HG03442 (cell line): Measurements from ENCODE around the gene APLP2.
"Not testable (repeated sequence)": the region's sequence is repeated elsewhere in the genome, so short reads cannot be mapped to it uniquely, and the experiment has no call there.

Experiments
- ATAC-seq: cut with Tn5 transposase; IDR thresholded peaks from one replicate; pipeline ENCODE4 v1.9.1; 2021; ENCODE audit warnings: mild to moderate bottlenecking, moderate library complexity; ENCODE audit not compliant: unreplicated experiment

The APLP2 gene

GRCh38 chr11:130166457-130166784 lies 96.7 kb downstream of the APLP2 start:
- peak; percentile 74 for ATAC-seq

DNA sequence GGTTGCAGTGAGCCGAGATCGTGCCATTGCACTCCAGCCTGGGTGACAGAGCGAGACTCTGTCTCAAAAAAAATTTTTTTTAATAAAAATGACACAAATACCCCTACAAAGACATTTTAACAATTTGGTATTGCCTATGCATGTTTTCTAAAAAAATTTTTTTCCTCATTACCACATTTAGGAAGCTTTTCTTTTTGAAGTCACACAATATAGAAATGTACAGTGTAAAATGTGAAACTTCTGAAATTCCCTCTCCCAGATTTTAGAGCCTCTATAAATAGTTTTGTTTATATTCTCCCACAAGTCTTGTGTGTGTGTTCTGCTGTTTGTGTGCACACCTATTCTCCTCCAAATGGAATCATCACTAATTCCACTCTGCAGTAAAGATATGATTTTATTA lies 97.5 kb downstream of the APLP2 start:
- no peak for ATAC-seq

DNA sequence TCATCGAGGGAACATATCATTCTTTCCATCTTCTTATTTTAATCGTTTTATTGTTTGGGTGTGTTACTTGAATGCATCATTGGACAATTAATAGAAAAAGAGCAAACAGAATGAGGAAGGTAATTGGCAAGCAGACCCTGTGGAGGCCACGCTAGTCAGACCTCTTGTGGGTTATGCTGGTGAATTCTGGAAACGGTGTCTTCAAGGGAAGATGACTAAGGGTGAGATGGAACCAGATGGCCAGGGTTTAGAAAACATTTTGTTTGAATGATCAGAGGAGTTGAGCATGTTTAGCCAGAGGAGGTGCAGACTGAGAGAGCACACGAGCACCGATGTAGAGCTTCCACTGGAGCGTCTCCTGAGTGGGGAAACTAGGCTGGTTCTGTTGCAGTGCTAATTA lies 98.4 kb downstream of the APLP2 start:
- ATAC-seq = no peak

GRCh38 chr11:130170345-130170744 lies 100.7 kb downstream of the APLP2 start:
- ATAC-seq = no peak

- no peak for ATAC-seq
Observed at GRCh38 chr11:130171534-130171933, 101.8 kb downstream of the APLP2 start.

DNA sequence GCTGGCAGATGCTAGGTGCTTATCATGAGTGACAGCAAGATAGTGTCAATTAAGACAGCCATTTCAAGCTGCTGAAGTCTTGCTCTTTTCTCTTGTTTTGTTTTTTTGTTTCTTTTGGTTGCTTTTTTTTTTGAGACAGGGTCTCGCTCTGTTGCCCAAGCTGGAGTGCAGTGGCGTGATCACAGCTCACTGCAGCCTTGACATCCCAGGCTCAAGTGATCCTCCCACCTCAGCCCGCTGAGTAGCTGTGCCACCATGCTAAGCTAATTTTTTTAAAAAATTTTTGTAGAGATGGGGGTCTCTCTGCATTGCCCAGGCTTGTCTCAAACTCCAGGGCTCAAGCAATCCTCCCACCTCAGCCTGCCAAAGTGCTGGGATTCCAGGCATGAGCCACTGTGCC lies 102.3 kb downstream of the APLP2 start:
- ATAC-seq = not testable (repeated sequence)

- ATAC-seq = no peak
Observed at GRCh38 chr11:130174642-130175041, 104.9 kb downstream of the APLP2 start.

GRCh38 chr11:130175898-130176297 lies 106.2 kb downstream of the APLP2 start:
- ATAC-seq = no peak

DNA sequence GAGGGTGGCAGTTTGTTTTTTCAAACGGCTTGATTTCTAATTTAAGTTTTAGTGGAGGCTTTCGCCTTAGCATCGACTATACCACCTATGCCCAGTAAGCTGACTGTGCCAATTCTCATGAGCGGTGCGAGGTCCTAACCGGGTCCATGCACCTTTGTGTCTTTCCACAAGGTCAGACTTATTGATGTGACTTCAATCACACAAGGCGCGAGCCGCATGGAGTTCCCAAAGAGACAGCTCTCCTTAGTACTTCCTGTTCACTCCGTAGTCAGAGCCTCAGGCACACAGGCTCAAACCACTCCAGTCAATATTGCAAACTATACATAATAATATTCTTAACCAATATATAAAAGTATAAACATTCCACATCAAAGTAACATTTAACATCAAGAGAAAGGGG lies 108.1 kb downstream of the APLP2 start:
- ATAC-seq = no peak

DNA sequence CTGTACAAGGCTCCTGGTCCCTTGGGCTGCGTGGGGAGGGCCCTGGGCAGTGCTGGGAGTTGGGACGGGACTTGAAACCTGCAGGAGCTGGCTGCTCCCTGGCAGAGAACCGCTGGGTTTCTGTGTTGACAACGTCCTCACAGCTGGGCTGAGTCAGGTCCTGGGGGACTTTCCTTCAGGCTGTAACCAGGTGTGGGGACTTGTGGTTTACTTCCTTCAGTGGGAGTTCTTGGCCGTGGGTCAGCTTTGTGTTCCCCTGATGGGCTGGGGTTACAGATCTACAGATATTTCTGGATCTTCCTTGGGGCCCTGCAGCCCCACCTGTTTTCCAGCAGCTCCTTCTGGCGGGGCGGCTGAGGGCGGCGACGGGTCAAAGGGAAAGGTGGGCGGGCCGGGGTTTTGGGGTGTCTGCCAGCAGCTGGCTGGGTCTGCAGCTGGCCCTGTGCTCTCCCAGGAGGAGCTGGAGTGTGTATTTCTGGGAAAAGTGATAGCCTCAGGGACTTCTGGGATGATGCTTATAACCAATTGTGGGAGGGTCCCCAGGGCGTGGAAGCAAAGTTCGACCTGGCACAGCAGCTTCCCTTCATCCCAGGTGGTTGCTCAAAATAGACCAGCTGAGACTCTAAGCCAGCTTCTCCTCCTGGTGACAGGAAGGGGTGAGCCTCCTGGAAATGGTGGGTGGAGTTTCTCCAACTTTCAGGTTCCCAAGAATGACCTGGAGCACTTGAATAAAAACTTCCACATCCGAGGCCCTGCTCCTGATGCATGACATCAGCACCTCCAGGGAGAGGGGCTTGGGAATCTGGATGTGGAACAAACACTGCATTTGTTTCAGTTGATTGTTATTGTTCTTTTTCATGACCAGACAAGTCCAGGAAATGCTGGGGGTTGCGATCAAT lies 109.0 kb downstream of the APLP2 start:
- ATAC-seq = no peak

DNA sequence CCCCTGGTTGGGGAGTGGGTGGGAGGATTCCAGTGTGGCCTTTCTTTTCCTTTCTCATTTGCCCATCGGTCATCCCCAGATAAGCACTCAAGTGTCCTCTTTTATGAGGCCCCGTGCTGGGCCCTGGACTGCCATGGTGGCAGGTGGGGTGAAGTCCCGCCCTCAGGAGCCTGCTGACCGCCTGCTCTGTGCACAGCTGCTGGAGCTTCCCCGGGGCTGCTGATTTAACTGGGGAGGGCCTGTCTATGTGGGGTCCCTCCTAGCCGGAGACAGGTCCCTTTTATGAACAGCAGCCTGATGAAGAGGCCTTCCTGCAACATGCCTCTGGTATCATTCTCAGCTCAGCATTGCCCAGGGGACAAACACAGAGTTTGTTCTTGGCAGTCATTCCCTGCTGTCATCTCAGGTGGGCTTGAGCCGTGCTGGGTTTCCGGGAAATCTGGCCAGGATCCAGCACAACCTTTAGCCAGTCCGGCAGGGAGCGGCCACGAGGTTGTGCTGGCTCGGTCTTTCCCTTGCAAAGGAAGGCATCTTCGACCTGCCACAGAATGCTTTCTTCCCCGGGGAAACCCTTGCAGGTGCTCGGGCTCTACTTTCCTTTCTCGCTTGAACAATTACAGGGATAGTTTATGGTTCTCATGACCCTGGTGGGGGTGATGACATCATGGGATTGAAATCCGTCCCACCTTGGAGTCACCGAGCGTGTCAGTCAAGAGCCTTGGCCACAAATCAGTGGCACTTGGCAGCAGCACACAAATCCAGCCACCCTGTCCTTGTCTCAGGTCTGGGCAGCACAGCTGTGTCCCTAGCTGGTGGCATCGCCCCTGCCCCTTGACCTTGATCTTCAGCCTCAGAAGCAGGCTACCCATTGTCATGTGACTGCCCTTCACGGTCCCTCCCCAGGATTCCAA lies 110.0 kb downstream of the APLP2 start:
- ATAC-seq = no peak

- peak; percentile 53 for ATAC-seq
Observed at GRCh38 chr11:130180491-130180890, 110.8 kb downstream of the APLP2 start.

GRCh38 chr11:130180896-130181294 lies 111.2 kb downstream of the APLP2 start:
- no peak for ATAC-seq

DNA sequence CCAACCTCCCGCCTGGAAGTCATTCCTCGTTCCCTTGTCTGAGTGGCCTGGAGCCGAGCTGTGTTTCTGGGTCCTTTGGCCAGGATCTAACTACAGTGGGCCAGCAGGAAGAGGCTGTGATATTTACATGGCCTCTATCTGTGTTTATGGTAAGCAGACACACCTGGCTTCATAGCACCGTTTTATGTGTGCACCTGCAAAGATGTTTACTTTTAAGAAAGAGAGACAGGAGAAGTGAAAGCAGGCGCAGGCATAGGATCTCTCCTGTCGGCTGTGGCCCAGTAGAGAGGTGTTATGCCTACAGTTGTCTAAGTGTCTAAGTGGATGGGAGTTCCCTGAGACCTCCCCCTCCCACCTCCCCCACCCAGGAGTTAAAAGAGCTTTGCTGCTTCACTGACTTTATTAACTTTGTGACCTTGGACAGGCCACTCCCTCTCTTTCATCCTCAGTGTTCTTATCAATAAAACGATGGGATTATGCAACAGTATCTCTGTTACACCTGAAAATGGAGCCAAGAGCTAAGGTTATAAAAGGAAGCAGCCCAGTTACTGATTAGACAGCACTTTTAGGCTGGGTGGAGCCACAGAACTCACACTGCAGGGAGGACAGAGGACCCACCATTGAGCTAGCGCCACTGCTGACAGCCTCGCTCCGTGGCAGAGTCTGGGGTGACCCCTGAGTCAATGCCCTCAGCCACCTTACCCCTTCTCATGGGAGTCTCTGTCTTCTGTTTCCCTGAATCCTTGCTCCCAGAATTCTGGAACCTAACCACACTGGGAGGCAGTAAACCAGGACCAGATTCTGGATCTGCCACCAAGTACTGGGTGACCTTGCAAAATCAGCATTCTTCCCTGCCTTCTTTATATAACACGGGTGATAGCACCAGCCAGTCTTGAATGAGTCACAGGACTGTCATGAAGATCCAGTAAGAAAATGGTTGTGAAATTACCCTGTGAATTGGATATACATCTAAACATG lies 111.9 kb downstream of the APLP2 start:
- no peak for ATAC-seq

DNA sequence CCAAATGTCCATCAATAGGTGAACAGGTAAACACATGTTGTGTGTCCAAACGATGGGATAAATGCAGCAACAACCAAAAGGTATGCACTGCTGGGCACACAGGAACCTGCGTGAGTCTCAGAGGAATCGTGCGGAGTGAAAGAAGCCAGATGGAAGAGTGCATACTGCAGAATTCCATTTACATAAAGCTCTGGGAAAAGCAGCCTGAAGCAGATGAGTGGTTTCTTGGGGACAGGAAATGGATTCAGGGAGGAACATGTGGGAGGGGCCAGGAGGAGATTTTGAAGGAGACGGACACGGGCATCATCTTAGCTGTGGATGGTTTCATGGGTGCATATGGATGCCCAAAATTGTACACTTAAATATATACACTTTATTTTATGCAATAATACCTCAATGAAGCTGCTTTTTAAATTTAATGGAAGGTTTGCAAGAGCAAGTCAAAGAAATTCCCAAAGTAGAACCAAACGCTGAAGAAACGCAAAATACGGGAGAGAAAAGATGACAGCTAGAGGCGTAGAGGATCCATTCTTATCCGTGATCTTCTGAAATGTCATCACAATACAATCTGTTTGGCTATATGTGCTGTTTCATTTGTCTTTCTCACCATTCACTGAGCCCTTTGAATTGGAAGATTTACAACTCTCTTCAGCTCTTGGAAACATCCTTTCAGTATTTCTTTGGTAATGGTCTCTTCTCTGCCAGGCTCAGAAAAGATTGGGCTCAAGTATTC lies 114.3 kb downstream of the APLP2 start:
- no peak for ATAC-seq

- ATAC-seq = no peak
Observed at GRCh38 chr11:130187096-130187495, 117.4 kb downstream of the APLP2 start.

DNA sequence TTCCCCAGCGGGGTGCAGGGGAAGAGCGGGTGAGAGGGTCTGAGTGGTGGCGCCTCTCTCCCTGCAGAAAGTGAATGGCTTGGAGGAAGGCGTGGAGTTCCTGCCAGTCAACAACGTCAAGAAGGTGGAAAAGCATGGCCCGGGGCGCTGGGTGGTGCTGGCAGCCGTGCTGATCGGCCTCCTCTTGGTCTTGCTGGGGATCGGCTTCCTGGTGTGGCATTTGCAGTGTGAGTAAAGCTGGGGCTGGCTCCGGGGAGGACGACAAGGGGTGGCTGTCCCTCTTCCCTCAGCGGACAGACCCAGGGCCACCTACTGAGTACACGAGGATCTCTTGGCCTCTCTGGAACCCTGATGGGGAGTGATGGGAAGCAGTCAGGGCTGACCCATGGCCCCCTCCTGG lies 118.4 kb downstream of the APLP2 start:
- ATAC-seq = no peak

DNA sequence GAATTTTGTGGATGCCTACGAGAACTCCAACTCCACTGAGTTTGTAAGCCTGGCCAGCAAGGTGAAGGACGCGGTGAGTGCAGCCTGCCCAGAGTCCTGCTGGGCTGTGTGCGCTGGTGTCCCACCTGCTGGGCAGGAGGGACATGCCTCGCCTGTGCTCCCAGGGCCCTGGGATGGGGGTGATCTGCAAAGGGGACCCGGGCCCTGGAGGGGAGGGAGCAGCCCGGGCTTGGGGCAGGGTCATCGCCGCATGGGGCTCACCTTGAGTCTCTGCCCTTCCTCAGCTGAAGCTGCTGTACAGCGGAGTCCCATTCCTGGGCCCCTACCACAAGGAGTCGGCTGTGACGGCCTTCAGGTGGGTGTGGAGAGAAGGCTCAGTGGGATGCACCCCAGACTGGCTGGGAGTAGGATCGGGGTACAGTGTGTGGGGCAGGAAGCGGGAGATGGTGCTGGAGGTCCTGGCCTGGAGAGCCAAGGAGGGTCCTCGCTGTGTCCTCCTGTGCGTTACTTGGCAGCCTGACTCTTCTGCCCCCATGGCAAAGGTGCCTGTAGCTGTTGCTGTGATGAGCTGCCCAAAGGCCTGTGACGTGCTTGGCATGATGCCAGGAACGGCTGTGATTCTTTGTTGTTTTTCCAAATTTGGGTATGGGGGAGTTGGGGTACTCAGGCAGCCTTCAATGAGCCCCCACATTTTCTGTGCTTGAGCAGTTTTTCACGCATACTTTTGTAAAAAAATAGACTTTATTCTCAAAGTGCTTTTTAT lies 119.1 kb downstream of the APLP2 start:
- no peak for ATAC-seq

GRCh38 chr11:130189492-130190210 lies 120.0 kb downstream of the APLP2 start:
- ATAC-seq = no peak
